A549 treated with RU486 at 1 μM for 4 hours (cell line): Measurements from ENCODE around the gene TGFB1. TPM values are rescaled to one million over a fixed set of nuclear protein-coding genes. Genes with fewer than 3 reads are reported as not detected.

Source experiments
- total RNA-seq: library from RNA; stranded (reverse); fragments of 200-300 nt; extraction: Qiagen RNA extraction; gene quantifications from 5 replicates; pipeline ENCODE4 v1.2.3, GENCODE V29; 2022; ENCODE audit warnings: low read depth

TGFB1 gene
- total RNA-seq = 137 to 164 TPM (median 148 TPM) in 5 replicates

DNA sequence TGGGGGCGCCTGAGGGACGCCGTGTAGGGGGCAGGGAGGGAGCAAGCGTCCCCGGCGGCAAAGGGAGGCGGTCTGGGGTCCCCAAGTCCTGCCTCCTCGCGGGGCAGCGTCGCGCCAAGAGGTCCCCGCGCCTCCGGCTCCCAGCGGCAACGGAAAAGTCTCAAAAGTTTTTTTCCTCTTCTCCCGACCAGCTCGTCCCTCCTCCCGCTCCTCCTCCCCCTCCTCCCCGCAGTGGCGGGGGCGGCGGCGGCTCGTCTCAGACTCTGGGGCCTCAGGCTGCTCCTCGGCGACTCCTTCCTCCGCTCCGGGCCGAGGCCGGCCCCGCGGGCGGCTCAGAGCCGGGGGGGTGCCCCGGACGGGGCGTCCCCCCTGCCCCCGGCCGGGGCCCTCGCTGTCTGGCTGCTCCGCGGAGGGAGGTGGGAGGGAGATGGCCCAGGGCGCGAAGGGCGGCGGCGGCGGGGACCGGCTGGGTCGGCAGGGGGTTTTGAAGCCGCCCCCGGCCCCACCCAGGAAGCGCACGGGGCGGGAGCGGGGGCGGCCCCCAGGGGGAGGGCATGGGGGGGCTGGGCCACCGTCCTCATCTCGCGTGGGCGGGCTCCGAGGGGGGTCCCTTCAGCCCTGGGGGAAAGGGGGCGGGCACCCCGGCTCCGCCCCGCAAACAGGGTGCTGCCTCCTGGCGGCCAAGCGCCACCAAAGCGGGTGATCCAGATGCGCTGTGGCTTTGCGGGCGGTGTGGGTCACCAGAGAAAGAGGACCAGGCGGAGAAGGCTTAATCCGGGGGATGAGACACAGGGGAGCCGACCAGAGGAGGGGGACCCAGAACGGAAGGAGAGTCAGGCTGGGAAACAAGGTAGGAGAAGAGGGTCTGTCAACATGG lies at the start of gene TGFB1:
Gene TGFB1 (minus strand): TSS at position 457 of the 877 bp plus-strand sequence. CDS start 878 bp downstream, outside the sequence.

GRCh38 chr19:41397086-41398049 lies 43.6 kb upstream of the TGFB1 start, which contains the start of the genes BCKDHA and EXOSC5:
Gene BCKDHA, plus strand, starts transcription at chr19:41397818. Its CDS starts 10 bp downstream, at chr19:41397828.
Gene EXOSC5, minus strand, starts transcription at chr19:41397359. Its CDS starts 31 bp downstream, at chr19:41397328.

GRCh38 chr19:41376241-41376997 lies 22.7 kb upstream of the TGFB1 start, which contains the start of gene TMEM91:
Gene TMEM91, plus strand, starts transcription at chr19:41376533. Its CDS starts 1,777 bp downstream, at chr19:41378310.

DNA sequence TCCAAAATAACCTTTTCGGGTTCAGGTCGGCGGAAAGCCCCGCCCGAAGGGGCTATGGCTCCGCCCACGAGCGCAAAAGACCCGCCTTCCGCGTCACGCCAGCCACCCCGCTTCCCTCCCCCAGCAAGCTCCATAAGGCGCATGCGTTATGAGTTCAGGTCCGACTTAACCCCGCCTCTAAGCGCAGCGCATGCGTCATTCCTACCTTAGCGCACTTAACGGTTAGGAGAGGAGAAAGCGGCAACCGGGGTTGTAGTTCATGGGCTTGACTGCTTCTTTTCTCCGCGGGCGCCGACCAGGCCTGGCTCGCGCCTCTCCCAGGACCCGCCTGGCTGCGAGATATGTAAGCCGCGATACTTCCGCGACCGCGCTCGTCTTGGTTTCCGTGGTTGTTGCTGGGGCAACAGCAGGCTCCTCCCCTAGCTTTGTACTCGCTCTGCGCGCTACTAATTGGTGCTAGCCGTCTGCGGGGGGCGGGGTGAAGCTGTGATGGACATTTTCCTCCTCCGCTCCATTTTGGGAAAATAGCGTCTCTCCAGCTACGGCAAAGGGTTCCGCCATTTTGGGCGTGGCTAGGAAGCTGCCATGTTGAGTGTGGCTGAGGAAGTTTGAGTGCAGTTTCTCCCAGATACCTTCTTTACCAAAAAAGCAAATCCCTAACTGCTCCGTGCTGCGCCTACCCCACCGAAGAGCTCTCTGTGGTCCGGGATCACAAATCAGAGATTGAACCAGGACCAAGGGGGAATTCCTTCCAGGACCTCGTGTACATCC lies 10.2 kb upstream of the TGFB1 start, which contains the start of gene B9D2:
Gene B9D2 (minus strand): TSS at position 397 of the 771 bp plus-strand sequence. CDS start 630 bp downstream, outside the sequence.

GRCh38 chr19:41310033-41310831 lies 43.5 kb downstream of the TGFB1 start, which contains the start of gene CCDC97:
Gene CCDC97, plus strand, starts transcription at chr19:41310172. Its CDS starts 139 bp downstream, at chr19:41310311.

Other genes starting within 250 kb of the TGFB1 start
- not detected in 5 replicates for gene CYP2F1, start 239.5 kb downstream of the TGFB1 start, total RNA-seq
- 20.6 to 26.6 TPM (median 26.0 TPM) in 5 replicates for gene CYP2S1, start 160.7 kb downstream of the TGFB1 start, total RNA-seq
- gene AXL, start 134.7 kb downstream of the TGFB1 start, total RNA-seq = 114 to 129 TPM (median 122 TPM) in 5 replicates
- gene HNRNPUL1, start 89.5 kb downstream of the TGFB1 start, total RNA-seq = 289 to 322 TPM (median 318 TPM) in 5 replicates
- 30.4 to 43.7 TPM (median 40.8 TPM) in 5 replicates for gene CCDC97, start 43.8 kb downstream of the TGFB1 start, total RNA-seq
- 23.3 to 35.3 TPM (median 33.2 TPM) in 5 replicates for gene B9D2, start 10.2 kb upstream of the TGFB1 start, total RNA-seq
- 2.5 to 5.1 TPM (median 3.9 TPM) in 5 replicates for gene TMEM91, start 22.6 kb upstream of the TGFB1 start, total RNA-seq
- gene EXOSC5, start 43.4 kb upstream of the TGFB1 start, total RNA-seq = 79.6 to 101 TPM (median 99.0 TPM) in 5 replicates
- 39.3 to 45.6 TPM (median 42.8 TPM) in 5 replicates for gene BCKDHA, start 43.9 kb upstream of the TGFB1 start, total RNA-seq
- 0.08 to 0.25 TPM in 2 of 5 replicates, not detected in the others for gene B3GNT8, start 73.5 kb upstream of the TGFB1 start, total RNA-seq
- 103 to 125 TPM (median 108 TPM) in 5 replicates for gene DMAC2, start 86.0 kb upstream of the TGFB1 start, total RNA-seq
- gene ERICH4, start 89.2 kb upstream of the TGFB1 start, total RNA-seq = 0.10 TPM in 1 of 5 replicates, not detected in the others
- not detected in 5 replicates for gene CEACAM21, start 222.2 kb upstream of the TGFB1 start, total RNA-seq